Stimulated activated CD4-positive, alpha-beta T cell treated with anti-CD3 and anti-CD28 coated beads, Interleukin-2, amount 100 ng/mL, for 48 hours (primary cell): Measurements from ENCODE around the gene STEAP4.
"Not testable (repeated sequence)": the region's sequence is repeated elsewhere in the genome, so short reads cannot be mapped to it uniquely, and the experiment has no call there.

Experiments
- DNase-seq, 2 donors: peaks; one replicate each; pipeline ENCODE4 v3.0.0-alpha.2; 2020

Gene STEAP4

GRCh38 chr7:88311675-88312036, 5.0 kb upstream of the STEAP4 start:
- no peak for DNase-seq

GRCh38 chr7:88310956-88311674, 4.4 kb upstream of the STEAP4 start:
- no peak for DNase-seq

- DNase-seq: no peak
Measured at GRCh38 chr7:88309819-88310218, 3.1 kb upstream of the STEAP4 start.

- DNase-seq: no peak
Measured at GRCh38 chr7:88307823-88308222, 1.1 kb upstream of the STEAP4 start.

GRCh38 chr7:88307412-88307811, 718 bp upstream of the STEAP4 start:
- no peak for DNase-seq

DNA sequence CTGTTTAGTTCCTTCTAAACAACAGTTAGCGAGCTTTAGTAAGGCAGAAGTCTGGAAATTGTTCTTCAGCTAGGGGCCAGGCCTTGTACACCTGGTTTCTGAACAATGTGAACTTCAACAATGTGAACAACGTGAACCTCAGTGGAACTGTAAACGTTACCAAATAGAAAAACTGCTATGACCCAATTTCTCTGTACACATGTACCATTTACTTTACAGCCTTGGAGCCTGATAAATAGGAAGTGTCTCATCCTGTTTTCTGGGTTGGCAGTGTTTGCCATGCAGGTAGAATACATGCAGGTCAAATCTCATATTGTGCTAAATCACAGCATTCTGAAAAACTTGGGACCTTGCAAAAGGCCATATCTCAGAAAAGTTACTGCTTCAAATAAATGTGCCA, 1.6 kb downstream of the STEAP4 start:
- no peak for DNase-seq

- DNase-seq: no peak
Measured at GRCh38 chr7:88302486-88302885, 4.2 kb downstream of the STEAP4 start.

DNA sequence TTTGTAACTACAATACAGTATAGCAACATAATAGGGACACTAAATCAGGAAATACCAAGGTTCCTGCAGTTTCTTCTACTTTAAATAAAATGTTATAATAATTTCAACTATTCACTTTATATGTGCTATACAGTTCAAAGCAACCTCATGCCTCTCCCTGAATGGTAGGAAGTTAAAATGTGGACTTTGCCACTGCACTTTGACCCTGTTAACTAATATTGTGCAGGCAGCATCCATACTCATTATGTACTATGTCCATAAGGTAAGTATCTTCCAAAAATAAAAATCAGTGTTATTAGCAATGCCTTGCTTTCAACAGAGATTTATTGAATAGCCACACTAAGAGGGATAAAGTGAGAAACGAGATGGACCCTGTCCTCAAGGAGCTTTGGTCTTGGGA, 4.8 kb downstream of the STEAP4 start:
- no peak for DNase-seq

GRCh38 chr7:88300401-88300945, 6.2 kb downstream of the STEAP4 start:
- DNase-seq: no peak

DNA sequence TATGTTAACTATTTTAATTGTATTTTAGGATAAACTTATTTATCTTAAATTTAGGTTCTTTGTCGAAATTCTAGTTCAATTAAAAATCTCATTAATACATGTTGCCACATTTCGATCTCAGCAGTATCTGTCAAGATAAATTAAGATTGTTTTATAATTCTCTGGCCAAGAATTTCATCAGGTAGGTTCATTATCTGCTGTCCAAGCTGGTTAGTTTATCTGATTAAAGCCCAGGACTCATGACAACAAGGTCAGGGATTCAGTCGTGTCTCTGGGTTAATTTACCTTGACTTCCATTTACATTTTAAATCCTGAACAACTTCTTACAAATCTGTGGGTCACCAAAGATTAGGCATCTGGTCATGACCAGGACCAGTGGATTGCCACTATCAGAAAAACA, 7.6 kb downstream of the STEAP4 start:
- DNase-seq: no peak

GRCh38 chr7:88293866-88294265, 12.8 kb downstream of the STEAP4 start:
- DNase-seq: no peak

DNA sequence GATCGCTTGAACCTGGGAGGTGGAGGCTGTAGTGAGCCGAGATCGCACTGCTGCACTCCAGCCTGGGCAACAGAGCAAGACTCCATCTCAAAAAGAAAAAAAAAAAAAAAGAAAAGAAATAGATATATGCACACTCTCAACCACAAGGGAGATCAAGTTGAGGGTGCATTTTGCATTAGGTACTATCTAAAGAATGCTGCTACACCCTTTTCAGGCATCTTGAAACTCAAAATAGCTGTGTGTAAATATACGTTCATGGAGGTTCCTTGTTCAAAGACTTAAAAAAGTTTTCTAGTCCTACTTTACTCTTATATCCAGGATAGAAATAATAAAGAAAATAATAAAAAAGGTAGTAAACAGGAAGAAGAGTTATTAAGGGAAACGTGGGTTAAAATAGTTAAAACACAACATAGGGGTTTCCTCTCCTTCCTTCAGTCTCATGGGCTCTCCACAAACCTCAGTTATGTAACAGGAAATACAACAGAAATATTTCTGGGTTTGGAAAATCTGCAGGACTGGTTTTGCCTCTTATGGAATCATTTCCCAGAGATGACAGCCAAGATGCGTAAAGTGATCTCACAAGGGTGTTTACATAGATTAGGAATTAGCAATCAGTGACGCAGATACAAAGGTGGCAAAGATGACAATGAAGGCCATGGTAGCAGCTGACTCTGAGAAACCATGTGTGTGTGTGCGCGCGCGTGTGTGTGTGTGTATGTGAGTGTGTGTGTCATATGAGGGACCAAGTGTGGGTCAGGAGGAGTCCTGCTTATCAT, 15.1 kb downstream of the STEAP4 start:
- no peak for DNase-seq

DNA sequence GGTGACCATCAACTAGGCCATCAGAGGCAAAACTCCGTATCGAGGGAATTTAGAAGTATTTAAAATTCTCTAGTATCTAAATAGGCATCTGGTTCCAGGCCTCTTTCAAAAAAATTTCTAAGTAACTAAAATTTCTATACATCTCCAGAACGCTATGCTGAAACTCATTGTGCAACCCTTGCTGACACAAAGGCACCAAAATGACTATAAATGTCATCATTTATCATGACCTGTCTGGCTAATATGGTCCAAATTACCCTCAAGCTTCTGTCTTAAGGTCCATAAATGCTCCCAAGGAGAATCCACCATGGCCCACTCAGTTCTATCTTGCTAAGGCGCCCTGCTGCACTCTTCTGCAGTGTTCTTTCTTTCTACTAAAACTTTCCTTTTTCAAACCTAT, 16.2 kb downstream of the STEAP4 start:
- no peak for DNase-seq

- no peak for DNase-seq
Measured at GRCh38 chr7:88289564-88290025, 17.1 kb downstream of the STEAP4 start.

- DNase-seq: no peak
Measured at GRCh38 chr7:88281749-88282148, 24.9 kb downstream of the STEAP4 start.

DNA sequence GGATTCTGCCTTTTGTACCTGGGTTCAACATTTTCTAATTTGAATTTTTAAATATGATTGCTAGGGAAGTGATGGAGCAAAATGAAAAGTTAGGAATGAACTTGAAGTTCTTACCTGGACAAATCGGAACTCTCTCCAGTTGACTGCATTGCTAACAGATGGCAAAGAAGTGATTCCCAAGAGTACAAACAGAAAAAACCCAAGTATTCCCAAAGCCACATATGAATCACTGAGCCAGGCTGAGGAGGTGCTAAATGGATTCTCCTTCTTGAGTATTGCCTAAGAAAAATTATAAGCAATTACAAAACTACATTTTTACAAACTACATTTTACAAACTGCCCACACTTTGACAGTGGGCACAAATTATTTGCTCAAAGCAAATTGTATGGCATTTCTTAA, 25.9 kb downstream of the STEAP4 start:
- no peak for DNase-seq

- DNase-seq: no peak
Measured at GRCh38 chr7:88279323-88279722, 27.4 kb downstream of the STEAP4 start.

DNA sequence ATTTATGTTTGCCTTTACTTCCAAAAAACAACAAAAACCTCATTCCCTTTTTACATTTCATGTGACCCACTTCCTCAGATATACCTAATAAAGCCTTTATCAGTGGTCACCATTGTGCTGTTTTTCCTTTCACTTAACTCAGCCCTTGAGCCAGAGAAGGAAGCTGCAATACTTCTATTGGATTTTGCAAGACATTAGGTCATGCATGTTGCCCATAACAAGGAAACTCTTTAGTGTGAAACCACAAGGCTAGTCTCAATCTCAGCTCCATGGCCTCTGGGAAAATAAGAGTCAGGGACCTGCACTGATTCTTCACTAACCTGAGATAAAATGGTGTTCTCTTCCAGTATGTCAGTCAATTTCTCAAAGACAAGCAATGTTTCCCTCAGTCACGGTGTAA, 27.8 kb downstream of the STEAP4 start:
- no peak for DNase-seq

DNA sequence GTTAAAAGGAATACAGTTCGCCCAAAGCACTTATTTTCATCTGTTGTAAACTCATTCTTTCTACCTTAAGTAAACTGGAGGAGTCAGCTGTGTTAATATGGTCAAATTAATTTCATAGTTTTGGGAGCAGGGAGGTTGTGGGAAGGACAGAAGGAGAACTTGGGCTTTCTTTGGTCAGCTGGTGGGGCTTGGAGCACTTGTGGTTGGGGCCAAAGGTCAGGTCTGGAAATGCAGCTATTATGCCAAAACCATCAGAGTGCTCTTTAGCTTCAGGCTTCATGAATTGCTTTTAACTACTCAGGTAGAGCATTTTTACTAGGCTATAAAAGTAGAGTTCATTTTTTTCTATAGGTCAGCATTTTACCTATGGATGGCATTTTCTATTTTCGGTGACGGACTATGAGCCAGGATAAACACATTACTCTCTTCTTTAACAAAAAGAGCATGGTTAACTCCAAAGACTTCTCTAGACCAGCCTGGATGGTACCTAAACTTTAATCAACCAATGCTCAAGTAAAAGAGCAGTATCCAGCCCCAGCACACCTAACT, 30.0 kb downstream of the STEAP4 start:
- DNase-seq: no peak

DNA sequence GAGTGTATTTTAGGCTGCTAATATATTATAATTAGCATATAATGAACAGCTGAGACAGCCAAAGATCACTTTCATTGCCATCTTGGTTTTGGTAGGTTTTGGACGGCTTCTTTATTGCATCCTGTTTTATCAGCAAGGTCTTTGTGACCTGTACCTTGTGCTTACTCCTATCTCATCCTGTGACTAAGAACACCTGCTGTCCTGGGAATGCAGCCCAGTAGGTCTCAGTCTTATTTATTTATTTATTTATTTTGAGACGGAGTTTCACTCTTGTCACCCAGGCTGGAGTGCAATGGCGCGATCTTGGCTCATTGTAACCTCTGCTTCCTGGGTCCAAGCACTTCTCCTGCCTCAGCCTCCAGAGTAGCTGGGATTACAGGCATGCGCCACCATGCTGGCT, 31.8 kb downstream of the STEAP4 start:
- DNase-seq: not testable (repeated sequence)

DNA sequence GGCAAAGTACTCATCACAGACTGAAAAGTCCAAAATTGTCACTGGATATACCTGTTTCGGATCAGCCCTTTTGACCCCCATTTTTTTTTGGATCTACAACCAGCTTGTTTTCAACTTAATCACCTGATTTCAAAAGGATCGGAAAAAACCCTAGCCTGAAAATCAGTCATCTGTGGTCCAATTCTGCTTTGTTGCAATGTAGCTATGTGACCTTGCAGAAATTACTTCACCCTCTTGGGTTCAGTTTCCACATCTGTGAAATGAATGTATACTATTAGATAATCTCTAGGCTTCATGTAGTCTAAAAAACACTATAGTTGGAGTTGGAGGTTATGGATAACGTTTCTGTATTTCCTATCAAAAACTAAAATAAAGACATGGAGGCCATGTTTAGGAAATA, 37.1 kb downstream of the STEAP4 start:
- no peak for DNase-seq

DNA sequence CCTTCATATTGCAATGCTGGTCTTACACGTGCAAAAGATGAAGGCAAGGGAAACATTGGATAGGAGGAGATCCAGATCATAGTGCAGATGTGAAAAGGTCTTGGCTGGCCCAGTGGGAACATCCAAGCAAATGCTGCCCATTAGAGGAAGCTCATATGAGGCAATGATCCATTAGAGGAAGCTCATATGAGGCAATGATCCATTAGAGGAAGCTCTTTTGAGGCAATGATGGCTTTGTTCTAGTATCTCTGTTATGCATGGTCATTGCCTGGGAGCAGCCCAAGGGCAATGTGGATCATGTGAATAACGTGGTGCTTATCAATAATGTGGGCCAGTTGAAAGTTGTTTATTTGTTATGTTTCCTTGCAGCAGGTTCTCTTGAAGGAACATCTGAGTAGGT, 37.8 kb downstream of the STEAP4 start:
- DNase-seq: no peak

- no peak for DNase-seq
Measured at GRCh38 chr7:88268051-88268450, 38.6 kb downstream of the STEAP4 start.

- no peak for DNase-seq
Measured at GRCh38 chr7:88267421-88267820, 39.3 kb downstream of the STEAP4 start.
